Cardiac septum (tissue), 1 donor: Measurements from ENCODE around the gene RAB38. TPM values are rescaled to one million over a fixed set of nuclear protein-coding genes. Genes with fewer than 3 reads are reported as not detected.

Experiments used
- DNase-seq: peaks from one replicate; pipeline ENCODE4 v3.0.0-alpha.2; 2020; ENCODE audit warnings: low spot score
- intact Hi-C: fragments of 100-400 bp; cut with DNase I; formaldehyde crosslinking; loops from one replicate; pipeline ENCODE4 v1.14.0; 2022
- total RNA-seq: library from RNA; stranded (reverse); fragmentation: NEBNext Ultra II Directional; extraction: Animal tissue kit (Norgen Biotek cat#: 25700); gene quantifications from one replicate; pipeline ENCODE4 v1.2.1, GENCODE V29; 2021
- donor health status: DM: no; HTN: no; CAD: no.

The RAB38 gene
- total RNA-seq, 1 donor from 2014 or later, result 0.22 TPM

- DNase-seq, result no peak
- intact Hi-C loops, result no loop called here
Measured at GRCh38 chr11:88173956-88174355, 1.3 kb downstream of the RAB38 start.

- DNase-seq, result no peak
- intact Hi-C loops, result no loop called here
Measured at GRCh38 chr11:88171982-88172381, 3.3 kb downstream of the RAB38 start.

GRCh38 chr11:88170673-88171072, 4.6 kb downstream of the RAB38 start:
- intact Hi-C loops, result no loop called here

GRCh38 chr11:88169881-88170280, 5.4 kb downstream of the RAB38 start:
- intact Hi-C loops, result no loop called here
- DNase-seq, result no peak

More at GRCh38 chr11:88170673-88171072, 4.6 kb downstream of the RAB38 start:
- DNase-seq, result no peak

- no peak for DNase-seq
- intact Hi-C loops, result no loop called here
Measured at GRCh38 chr11:88169471-88169870, 5.8 kb downstream of the RAB38 start.

GRCh38 chr11:88167853-88168252, 7.4 kb downstream of the RAB38 start:
- intact Hi-C loops, result no loop called here
- DNase-seq, result no peak

- no peak for DNase-seq
- intact Hi-C loops, result no loop called here
Measured at GRCh38 chr11:88164806-88165585, 10.2 kb downstream of the RAB38 start.

GRCh38 chr11:88164320-88164719, 10.9 kb downstream of the RAB38 start:
- DNase-seq, result no peak
- intact Hi-C loops, result no loop called here

- intact Hi-C loops, result no loop called here
- DNase-seq, result no peak
Measured at GRCh38 chr11:88158081-88158480, 17.2 kb downstream of the RAB38 start.

GRCh38 chr11:88157370-88157769, 17.9 kb downstream of the RAB38 start:
- intact Hi-C loops, result no loop called here
- DNase-seq, result no peak

- intact Hi-C loops, result no loop called here
- DNase-seq, result no peak
Measured at GRCh38 chr11:88152381-88152780, 22.9 kb downstream of the RAB38 start.

GRCh38 chr11:88151709-88152265, 23.5 kb downstream of the RAB38 start:
- intact Hi-C loops, result no loop called here
- no peak for DNase-seq

GRCh38 chr11:88146106-88146505, 29.1 kb downstream of the RAB38 start:
- intact Hi-C loops, result no loop called here

GRCh38 chr11:88139865-88140264, 35.4 kb downstream of the RAB38 start:
- DNase-seq, result no peak
- intact Hi-C loops, result no loop called here

More at GRCh38 chr11:88146106-88146505, 29.1 kb downstream of the RAB38 start:
- no peak for DNase-seq

- intact Hi-C loops, result no loop called here
- no peak for DNase-seq
Measured at GRCh38 chr11:88131764-88132470, 43.3 kb downstream of the RAB38 start.

GRCh38 chr11:88122956-88123355, 52.3 kb downstream of the RAB38 start:
- no peak for DNase-seq
- intact Hi-C loops, result no loop called here

- intact Hi-C loops, result no loop called here
- no peak for DNase-seq
Measured at GRCh38 chr11:88119561-88119960, 55.7 kb downstream of the RAB38 start.

- intact Hi-C loops, result no loop called here
- DNase-seq, result no peak
Measured at GRCh38 chr11:88117281-88117858, 57.9 kb downstream of the RAB38 start.

GRCh38 chr11:88115828-88116755, 59.2 kb downstream of the RAB38 start:
- intact Hi-C loops, result no loop called here

More at GRCh38 chr11:88115828-88116755, 59.2 kb downstream of the RAB38 start:
- DNase-seq, result no peak
